SHP77 (cell line): ENCODE data around the gene FAM209A.
"Not testable (repeated sequence)": the region's sequence is repeated elsewhere in the genome, so short reads cannot be mapped to it uniquely, and the experiment has no call there.

ENCODE experiments used
- DNase-seq, 2 experiments: peaks; one replicate each; lab custom pipeline; 2025; lab: John Stamatoyannopoulos, UW

FAM209A gene, protein sequence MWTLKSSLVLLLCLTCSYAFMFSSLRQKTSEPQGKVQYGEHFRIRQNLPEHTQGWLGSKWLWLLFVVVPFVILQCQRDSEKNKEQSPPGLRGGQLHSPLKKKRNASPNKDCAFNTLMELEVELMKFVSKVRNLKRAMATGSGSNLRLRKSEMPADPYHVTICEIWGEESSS

DNA sequence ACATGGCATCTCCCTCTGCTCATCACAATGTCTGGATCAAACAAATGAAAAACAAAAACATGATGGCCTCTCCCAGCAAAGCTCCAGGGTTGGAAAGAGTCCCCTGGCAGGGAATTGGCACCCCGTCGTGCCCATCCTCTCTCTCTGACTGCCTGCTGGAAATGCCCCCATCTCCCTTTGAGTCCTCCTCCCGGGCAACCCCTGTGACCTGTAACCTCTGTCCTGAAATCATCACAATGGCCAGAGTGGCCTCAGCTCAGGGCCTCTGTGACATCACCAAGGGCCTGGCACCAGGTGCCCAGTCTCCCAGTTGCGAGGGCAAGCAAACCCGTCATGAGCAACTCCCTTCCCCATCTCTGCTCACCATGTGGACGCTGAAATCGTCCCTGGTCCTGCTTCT is at the start of gene FAM209A:
Gene FAM209A, plus strand, starts transcription at position 301 of the 400 bp plus-strand sequence. Its CDS starts 65 bp downstream, at position 366.
- DNase-seq, result not testable (repeated sequence)

DNA sequence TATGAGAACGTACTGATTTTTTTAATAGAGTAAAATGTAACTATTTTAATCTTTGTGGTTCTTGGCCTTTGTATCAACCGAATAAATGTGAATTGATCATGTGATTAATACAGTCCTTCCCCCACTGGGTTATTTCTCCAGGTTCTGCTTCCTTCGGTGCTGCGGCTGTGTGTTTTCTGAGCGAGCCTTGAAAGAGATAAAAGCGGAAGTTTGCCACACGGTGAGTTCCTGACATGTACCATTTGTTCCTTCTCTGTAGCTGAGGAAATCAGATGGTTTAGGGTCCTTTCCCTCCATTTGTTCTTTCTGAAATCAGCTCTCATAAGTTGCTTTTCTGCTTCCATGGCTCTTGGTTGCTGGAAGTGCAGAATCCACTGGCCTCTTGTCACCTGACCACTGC is 40.6 kb upstream of the FAM209A start:
- no peak for DNase-seq

DNA sequence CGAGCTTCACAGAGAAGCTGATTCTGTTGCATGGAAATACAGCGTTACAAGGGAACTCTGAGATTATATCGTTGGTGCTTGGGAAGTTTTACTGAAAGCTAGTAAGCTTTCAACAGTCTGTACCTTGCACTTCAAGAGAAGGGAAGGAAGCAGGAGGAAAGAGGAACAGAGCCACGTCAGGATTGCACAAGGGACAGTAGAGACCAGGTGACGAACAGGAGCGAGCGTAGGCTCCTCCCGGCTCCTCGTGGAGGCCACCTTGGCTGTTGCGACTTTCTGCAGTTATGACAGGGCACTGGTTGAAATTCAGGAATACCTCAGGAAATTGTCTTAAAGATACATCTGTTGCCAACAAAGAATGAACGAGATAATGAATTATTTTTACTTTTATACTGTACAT is 37.3 kb upstream of the FAM209A start:
- no peak for DNase-seq

DNA sequence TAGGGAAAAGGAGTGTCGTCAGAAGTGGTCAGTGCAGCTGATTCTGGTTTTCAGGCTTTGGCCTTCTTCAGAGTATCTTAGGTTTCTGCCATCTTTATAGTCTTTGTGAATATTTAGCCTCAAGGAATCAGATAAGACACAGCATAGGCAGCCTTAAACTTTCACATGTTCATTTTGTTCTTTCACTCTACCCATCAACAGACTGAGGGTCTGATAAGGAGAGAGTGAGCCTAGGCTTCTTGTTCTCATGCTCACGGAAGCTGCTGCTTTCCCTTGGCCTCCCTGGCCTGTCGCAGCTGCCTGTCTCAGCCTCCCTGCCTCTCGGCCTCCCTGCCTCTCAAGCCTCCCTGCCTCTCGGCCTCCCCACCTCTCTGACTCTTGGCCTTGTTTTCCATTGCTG is 36.0 kb upstream of the FAM209A start:
- DNase-seq, result no peak

DNA sequence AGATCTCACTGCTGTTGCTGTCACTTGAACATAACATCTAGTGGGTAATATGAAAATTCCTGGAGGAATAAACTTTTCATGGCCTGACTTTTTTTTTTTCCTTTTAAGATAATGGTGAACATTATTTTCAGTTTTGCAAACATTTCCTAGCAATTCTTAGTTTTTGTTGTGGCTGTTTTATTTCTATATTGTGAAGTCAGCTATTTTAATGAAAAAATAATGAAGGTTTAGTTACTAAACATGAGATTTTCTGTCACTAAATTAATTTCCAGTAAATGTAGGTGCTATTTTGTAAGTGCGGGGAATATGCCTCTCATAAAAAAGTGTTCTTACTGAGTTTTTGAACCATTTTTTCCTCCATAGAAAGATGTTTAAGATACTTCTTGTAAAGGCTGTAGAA is 23.4 kb upstream of the FAM209A start:
- no peak for DNase-seq

DNA sequence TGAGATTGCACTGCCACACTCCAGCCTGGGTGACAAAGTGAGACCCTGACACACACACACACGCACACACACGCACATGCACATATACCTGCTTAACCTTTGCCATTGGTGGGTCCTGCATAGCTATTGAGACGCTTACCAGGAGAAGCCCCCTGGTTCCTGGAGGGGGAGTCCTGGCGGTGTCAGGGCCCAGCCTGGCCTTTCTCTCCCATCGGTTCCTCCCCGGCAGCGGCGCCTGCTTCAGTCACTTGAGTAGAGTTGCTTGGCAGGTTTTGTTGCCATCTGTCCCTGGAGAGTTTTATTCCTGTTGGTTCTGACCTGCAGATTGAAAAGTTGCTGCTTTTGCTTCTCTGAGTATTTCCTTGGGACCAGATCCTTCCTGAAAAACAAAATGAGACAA is 20.6 kb upstream of the FAM209A start:
- no peak for DNase-seq

DNA sequence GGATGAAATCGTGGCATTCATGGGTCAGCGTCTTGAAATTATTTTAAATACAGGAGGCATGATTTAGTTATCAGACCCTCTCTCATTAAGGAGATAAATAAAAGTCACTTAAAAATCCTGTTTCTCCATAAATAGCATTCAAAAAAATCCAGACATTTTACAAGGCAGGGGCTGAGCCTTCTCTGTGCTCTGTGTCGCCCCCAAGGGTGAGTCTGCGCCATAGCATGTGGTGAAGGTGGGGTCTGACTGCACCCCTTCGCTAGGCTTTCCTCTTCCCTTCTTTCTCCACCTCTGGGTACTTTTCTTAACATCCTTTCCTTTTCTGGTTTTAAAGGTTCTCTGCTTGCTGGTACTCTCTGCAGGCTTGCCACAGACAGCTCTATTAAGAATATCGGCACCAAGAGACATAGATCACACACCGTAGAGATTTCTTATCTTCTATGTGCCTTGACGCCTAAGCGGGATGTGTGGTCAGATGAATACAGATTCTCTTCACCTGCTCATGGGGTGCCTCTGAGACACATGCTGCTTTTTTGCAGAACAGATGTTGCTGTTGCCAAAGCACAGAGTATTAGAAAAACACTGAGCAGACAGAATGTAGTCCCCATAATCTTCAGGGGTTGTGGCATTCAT is 20.1 kb upstream of the FAM209A start:
- no peak for DNase-seq

DNA sequence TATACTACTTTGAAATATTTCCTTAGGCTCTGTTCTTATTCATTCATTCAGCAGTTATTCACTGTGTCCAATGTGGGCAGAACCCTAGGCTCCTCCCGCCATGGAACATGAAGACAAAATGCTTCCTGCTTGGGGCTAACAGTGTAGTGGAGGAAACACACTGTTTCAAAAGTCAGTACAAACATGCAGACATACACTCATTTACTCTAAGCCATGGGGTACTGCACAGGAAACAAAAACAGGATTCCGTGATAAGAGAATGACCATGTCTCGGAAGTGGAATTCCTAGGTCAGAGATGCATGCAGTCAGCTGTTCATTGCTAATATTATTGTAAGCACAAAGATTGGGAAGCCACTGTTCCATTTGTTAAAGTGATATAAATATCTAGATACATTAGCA is 18.4 kb upstream of the FAM209A start:
- DNase-seq, result no peak

DNA sequence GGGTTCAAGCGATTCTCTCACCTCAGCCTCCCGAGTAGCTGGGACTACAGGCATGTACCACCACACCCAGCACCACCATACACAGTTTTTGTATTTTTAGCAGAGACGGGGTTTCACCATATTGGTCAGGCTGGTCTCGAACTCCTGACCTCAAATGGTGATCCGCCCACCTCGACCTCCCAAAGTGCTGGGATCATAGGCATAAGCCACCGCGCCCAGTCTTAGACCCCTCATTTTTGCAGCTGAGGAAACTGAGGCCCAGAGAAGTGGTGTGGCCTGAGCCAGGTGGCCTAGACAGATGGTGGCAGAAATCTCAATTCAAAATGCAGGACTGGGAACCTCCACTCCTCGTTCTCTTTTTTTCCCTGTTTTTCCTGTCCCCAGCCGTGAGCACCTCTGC is 12.6 kb upstream of the FAM209A start:
- no peak for DNase-seq

DNA sequence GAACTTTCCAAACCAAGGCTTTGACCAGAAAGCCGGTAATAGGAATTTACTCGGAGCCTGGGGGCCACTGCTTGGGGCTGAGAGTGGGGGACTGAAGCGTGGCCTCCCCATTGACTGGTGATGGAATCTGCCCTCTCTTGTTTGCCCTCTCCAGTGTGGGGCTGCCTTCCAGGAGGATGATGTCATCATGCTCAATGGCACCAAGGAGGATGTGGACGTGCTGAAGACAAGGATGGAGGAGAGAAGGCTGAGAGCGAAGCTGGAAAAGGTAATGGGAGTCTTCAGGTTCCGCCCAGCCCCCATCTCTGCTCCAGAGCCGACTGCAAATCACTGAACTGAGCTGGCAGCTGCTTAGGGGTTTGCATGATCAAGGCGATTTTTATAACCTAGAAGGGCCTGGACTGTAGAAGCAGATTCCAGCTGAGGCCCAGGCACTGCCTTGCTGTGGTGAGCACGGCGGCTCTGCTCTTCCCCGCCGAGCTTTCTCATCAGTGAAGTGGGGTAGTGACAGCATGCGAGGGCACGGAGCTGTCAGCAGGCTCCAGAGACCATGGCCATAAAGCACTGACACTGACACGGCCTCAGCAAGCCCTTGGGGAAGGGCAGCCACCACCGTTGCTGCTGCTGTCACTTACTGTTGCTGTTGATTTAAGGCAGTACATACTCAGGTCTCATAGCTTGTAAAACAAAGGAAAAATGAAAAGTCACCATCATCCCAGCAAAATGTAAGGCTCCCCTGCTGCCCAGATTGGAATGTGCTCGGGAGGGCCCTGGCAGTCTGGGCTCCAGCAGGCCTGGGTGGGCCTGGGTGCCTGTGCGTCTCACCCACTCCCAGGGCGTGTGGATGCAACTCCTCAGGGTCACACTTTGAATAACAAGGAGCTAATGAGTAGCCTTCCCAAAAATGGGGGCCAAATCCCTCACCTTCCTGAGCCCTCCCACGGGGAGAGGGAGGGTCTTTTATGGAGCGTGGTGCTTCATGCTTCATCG is 11.1 kb upstream of the FAM209A start:
- no peak for DNase-seq

DNA sequence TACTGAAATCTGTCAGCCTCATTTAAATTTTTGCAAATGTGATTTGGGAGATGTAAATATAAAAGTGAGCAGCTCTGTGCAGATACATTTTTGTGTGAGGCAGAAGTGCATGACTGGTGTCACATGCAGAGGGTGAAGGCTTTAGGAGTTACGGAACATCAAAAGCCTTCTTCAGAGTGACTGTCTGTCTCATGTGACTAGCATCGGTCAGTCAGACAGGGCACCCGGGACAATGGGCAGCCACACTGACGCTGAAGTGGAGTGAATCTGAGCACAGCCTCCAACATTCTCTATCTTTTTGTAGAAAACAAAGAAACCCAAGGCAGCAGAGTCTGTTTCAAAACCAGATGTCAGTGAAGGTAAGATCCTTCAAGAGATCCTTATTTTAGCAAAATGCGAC is 7.9 kb upstream of the FAM209A start:
- no peak for DNase-seq

DNA sequence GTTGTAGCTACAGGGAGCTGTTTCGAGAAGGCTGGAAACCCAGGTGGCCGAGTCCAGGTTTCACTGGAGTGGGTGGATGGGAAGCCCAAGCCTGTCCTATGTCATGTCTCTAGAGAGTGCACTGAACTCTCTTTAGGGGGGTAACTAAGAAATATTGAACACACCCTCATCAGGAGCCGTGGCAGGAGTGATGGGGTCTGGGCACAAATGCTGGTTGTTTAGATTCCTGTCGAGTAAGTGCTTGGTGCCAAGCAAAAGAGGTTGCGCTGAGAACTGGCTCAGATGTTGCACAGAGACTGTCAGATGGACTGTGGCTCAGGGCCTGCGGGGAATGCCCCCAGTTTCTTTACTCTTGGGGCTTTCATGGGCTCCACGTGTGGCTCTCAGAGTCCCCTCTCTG is 7.3 kb upstream of the FAM209A start:
- DNase-seq, result no peak

DNA sequence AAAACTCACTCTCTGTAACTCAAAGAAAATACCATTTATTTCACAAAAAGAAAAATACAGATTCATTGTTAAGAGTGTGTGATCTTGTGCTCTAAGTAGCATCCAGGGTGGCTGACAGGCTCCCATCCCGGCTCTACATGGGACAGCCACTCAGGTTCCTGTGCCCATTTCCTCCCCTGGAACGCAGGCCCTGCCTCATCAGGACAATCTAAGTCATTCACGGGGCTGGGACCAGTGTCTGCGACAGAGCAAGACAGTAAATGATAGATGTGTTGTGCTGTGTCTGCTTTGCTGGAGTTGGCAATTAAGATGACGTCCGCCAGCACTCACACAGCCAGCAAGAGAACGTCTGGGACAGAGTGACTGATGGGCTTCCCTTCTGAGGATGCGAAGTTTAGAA is 6.9 kb upstream of the FAM209A start:
- no peak for DNase-seq

DNA sequence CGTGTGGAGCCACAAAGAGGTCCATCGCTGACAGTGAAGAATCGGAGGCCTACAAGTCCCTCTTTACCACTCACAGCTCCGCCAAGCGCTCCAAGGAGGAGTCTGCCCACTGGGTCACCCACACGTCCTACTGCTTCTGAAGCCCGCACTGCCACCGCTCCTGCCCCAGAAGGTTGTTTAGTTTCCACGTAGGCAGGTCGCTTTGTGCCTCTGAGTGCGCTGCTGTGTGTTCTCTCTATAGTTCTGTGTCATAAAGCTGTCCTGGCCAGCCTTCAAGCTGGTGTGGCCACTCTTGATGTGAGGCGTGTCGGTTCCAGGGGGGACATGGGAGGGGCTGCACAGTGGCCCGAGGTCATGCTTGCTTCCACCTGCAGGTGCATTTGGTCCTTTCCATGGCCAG is 6.4 kb upstream of the FAM209A start:
- DNase-seq, result no peak

DNA sequence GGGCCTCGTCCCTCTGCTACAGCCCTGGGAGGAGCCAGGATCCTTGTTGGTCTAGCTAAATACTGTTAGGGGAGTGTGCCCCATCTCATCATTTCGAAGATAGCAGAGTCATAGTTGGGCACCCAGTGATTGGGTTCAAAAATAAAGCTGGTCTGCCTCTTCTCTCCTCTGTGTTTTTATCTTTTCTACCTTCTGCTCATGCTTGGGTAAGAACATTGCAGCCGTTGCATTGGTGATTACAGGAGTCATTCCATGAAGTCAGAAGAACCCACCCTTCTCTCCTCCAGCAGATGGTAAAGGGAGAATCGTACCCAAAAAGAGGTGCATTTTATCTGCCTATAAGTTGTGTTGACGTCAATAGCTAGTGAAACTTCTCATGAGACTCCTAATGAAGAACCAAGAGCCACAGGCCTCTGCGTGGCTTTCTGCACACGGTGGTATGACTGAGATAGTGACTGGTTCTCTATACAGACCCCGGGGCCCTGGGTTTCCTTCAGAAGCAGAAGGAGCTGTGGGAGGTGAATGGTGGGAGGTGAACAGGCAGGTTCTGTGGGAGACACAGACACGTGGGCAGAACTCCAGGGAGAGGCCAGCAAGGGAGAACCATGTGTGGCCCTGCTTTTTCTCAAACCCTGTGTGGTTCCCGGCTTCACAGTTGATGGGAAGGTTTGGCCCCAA is 5.7 kb upstream of the FAM209A start:
- DNase-seq, result no peak

DNA sequence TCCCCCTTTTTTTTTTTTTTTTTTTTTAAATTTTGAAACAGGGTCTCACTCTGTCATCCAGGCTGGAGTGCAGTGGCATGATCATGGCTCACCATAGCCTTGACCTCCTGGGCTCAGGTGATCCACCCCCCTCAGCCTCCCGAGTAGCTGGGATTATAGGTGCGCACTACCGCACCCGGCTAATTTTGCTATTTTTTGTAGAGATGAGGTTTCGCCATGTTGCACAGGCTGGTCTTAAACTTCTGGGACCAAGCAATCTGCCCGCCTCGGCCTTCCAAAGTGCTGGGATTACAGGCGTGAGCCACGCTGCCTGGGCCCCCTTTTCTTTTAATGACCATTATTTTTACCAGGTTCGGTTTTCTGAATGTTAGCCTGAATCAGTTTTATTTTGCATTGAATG is 5.0 kb upstream of the FAM209A start:
- DNase-seq, result no peak

DNA sequence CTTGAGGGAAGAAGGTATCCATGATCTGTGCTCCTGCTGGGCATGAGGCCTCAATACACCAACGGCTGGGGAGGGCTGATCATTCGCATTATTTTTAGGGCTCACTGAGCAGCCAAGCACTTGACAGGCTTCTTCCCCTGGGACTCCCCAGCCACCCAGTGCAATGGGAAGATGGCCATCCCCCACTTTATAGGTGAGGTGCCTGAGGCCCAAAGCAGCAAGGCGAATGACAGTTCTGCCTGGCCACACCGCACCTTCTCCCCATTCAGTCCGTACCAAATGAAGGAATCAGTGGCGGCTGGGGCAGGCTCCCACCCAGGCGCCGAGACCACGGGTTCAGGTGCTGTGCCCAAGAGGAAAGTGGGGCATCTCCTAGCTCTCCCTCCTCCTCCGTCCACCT is 4.4 kb upstream of the FAM209A start:
- DNase-seq, result no peak

DNA sequence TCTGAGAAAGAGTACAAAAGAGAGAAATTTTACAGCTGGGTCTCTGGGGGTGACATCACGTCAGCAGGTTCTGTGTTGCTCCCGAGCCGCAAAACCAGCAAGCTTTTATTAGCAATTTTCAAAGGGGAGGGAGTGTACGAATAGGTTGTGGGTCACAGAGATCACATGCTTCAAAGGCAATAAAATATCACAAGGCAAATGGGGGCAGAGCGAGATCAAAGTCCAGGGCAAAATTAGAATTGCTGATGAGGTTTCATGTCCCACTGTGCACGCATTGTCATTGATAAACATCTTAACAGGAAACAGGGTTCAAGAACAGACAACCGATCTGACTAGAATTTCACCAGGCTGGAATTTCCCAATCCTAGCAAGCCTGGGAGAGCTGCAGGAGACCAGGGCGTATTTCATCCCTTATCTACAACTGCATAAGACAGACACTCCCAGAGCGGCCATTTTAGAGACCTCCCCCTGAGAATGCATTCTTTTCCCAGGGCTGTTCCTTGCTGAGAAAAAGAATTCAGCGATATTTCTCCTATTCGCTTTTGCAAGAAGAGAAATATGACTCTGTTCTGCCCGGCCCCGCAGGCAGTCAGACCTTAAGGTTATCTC is 3.7 kb upstream of the FAM209A start:
- DNase-seq, result not testable (repeated sequence)

DNA sequence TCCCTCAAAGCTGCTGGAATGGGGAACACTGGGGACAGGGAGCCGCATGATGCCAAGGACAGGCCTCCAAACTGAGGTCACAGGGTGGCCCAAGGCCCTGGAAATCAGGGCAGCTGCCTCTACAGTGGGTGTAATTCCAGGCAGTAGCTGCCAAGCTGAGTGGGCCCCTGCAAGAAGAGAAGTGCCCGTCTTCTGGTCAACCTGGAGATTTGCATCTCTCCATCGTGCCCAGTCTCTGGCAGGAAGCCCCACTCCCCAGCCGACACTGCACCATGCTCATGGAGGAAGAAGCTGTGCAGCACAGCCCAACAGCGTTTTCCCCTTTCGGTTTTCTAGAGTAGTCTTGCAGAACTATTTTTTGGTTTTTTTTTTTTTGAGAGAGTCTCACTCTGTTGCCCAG is 2.2 kb upstream of the FAM209A start:
- DNase-seq, result no peak

DNA sequence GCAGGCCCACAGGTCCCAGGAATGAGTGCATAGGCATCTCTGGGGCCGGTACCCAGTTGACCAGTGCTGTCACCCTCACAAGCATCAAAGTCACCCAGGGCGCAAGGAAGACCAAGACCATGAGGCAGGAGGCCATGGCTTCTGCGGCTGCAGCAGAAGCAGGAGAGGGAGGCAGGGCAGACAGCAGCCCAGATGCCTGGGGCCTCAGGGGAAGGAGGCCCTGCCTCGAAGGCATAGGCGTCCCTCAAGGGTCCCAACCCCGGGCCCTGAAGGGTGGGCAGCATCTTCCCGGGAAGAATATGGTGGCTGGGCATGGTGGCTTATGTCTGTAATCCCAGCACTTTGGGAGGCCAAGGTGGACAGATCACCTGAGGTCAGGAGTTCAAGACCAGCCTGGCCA is 3.0 kb downstream of the FAM209A start:
- DNase-seq, result no peak

DNA sequence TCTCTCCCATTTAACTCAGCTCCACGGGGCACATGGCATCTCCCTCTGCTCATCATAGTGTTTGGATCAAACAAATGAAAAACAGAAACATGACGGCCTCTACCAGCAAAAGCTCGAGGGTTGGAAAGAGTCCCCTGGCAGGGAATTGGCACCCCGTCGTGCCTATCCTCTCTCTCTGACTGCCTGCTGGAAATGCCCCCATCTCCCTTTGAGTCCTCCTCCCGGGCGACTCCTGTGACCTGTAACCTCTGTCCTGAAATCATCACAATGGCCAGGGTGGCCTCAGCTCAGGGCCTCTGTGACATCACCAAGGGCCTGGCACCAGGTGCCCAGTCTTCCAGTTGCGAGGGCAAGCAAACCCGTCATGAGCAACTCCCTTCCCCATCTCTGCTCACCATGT is 8.4 kb downstream of the FAM209A start, which contains the start of gene FAM209B:
Gene FAM209B, plus strand, starts transcription at position 301 of the 400 bp plus-strand sequence. Its CDS starts 96 bp downstream, at position 397.
- DNase-seq, result not testable (repeated sequence)

DNA sequence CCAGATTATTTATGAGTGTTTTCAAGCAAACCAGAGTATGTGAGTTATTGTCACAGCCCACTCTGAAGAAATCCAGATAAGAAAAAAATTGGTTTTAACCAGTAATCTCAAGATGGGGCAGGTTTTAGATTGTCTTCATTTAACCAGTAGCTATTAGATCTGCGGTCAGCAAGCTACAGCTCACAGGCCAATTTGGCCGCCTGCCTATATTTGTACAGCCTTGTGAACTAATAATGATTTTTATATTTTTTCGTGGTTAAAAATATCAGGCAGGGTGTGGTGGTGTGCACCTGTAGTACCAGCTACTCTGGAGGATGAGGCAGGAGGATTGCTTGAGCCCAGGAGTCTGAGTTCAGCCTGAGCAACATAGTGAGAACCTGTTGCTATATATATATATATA is 13.5 kb downstream of the FAM209A start:
- no peak for DNase-seq
